H9 (cell line): ENCODE data around the gene ATAD3C. TPM values are rescaled to one million over a fixed set of nuclear protein-coding genes. Genes with fewer than 3 reads are reported as not detected.

Experiments
- DNase-seq: peaks from one replicate; pipeline ENCODE4 v3.0.0-alpha.2; 2017
- H2AFZ ChIP-seq: one replicate; pipeline ENCODE4 v1.6.1; 2013; ENCODE audit warnings: mild to moderate bottlenecking, low read length, control low read depth, moderate library complexity
- H2AK5ac ChIP-seq: 2 replicates; pipeline ENCODE4 v1.6.1; 2013; ENCODE audit warnings: low read length, control low read depth, mixed read lengths; ENCODE audit not compliant: insufficient read length
- H2BK120ac ChIP-seq: one replicate; pipeline ENCODE4 v1.6.1; 2013; ENCODE audit warnings: low read depth, mild to moderate bottlenecking, low read length, control low read depth, inconsistent platforms; ENCODE audit not compliant: poor library complexity, severe bottlenecking
- H2BK12ac ChIP-seq: 2 replicates; pipeline ENCODE4 v1.6.1; 2013; ENCODE audit warnings: low read length, control low read depth, mixed read lengths, low read depth; ENCODE audit not compliant: insufficient read length
- H2BK15ac ChIP-seq: 2 replicates; pipeline ENCODE4 v1.6.1; 2013; ENCODE audit warnings: low read depth, low read length, control low read depth
- H2BK20ac ChIP-seq: one replicate; pipeline ENCODE4 v1.6.1; 2013; ENCODE audit warnings: low read depth, mild to moderate bottlenecking, low read length, control low read depth, inconsistent platforms; ENCODE audit not compliant: poor library complexity, severe bottlenecking
- H2BK5ac ChIP-seq: 2 replicates; pipeline ENCODE4 v1.6.1; 2013; ENCODE audit warnings: low read length, control low read depth, mixed read lengths; ENCODE audit not compliant: insufficient read length
- H3K14ac ChIP-seq: 2 replicates; pipeline ENCODE4 v1.6.1; 2013; ENCODE audit warnings: low read length, control low read depth; ENCODE audit not compliant: insufficient read depth
- H3K18ac ChIP-seq: 2 replicates; pipeline ENCODE4 v1.6.1; 2013; ENCODE audit warnings: low read depth, mild to moderate bottlenecking, mixed read lengths, low read length, control low read depth; ENCODE audit not compliant: insufficient read length
- H3K23ac ChIP-seq: 2 replicates; pipeline ENCODE4 v1.6.1; 2013; ENCODE audit warnings: low read length, control low read depth, mixed read lengths, low read depth; ENCODE audit not compliant: insufficient read length
- H3K23me2 ChIP-seq: 2 replicates; pipeline ENCODE4 v1.6.1; 2013; ENCODE audit warnings: low read depth, mild to moderate bottlenecking, mixed read lengths, low read length, control low read depth; ENCODE audit not compliant: insufficient read length, poor library complexity, severe bottlenecking
- H3K27ac ChIP-seq: 2 replicates; pipeline ENCODE4 v1.5.1; 2013; ENCODE audit warnings: low read length, control low read depth, mixed read lengths, low read depth; ENCODE audit not compliant: insufficient read length
- H3K27me3 ChIP-seq: 2 replicates; pipeline ENCODE4 v1.6.1; 2013; ENCODE audit warnings: low read length, control low read depth, inconsistent platforms; ENCODE audit not compliant: insufficient read depth
- H3K4ac ChIP-seq: 2 replicates; pipeline ENCODE4 v1.6.1; 2013; ENCODE audit warnings: low read depth, mild to moderate bottlenecking, control low read depth, inconsistent platforms, low read length, moderate library complexity
- H3K4me1 ChIP-seq: 2 replicates; pipeline ENCODE4 v1.6.1; 2013; ENCODE audit warnings: low read length, control low read depth, inconsistent platforms; ENCODE audit not compliant: insufficient read depth
- H3K4me2 ChIP-seq: 2 replicates; pipeline ENCODE4 v1.6.1; 2013; ENCODE audit warnings: low read length, control low read depth, mixed read lengths; ENCODE audit not compliant: insufficient read length, insufficient read depth
- H3K56ac ChIP-seq: 2 replicates; pipeline ENCODE4 v1.6.1; 2013; ENCODE audit warnings: low read depth, mild to moderate bottlenecking, mixed read lengths, low read length, control low read depth; ENCODE audit not compliant: insufficient read length
- H3K79me1 ChIP-seq: 2 replicates; pipeline ENCODE4 v1.6.1; 2013; ENCODE audit warnings: low read depth, mild to moderate bottlenecking, moderate library complexity, low read length, control low read depth, inconsistent platforms; ENCODE audit not compliant: insufficient read depth, poor library complexity, severe bottlenecking
- H3K79me2 ChIP-seq: 2 replicates; pipeline ENCODE4 v1.6.1; 2013; ENCODE audit warnings: low read length, control low read depth, inconsistent platforms; ENCODE audit not compliant: insufficient read depth
- H3K9ac ChIP-seq: 2 replicates; pipeline ENCODE4 v1.6.1; 2013; ENCODE audit warnings: low read length, control low read depth, mixed read lengths; ENCODE audit not compliant: insufficient read length; ENCODE audit errors: extremely low read depth
- H3K9me3 ChIP-seq: one replicate; pipeline ENCODE4 v1.6.1; 2013; ENCODE audit warnings: low read depth, low read length, inconsistent platforms; ENCODE audit not compliant: control insufficient read depth
- H3T11ph ChIP-seq: one replicate; pipeline ENCODE4 v1.6.1; 2013; ENCODE audit warnings: mild to moderate bottlenecking, low read length, control low read depth, inconsistent platforms
- H4K20me1 ChIP-seq: one replicate; pipeline ENCODE4 v1.6.1; 2013; ENCODE audit not compliant: control insufficient read depth, insufficient read length, insufficient read depth
- H4K5ac ChIP-seq: 2 replicates; pipeline ENCODE4 v1.6.1; 2013; ENCODE audit warnings: low read depth, mild to moderate bottlenecking, mixed read lengths, low read length, control low read depth; ENCODE audit not compliant: insufficient read length
- H4K8ac ChIP-seq: replicated peaks from 2 replicates; pipeline ENCODE4 v1.6.1; 2013; ENCODE audit warnings: low read length, control low read depth, mixed read lengths, low read depth; ENCODE audit not compliant: insufficient read length
- H4K91ac ChIP-seq: 2 replicates; pipeline ENCODE4 v1.6.1; 2013; ENCODE audit warnings: low read depth, mild to moderate bottlenecking, moderate library complexity, mixed read lengths, low read length, control low read depth; ENCODE audit not compliant: insufficient read length
- H3K27ac Mint-ChIP-seq, 3 experiments: 2 replicates in 2 of 3; 3 replicates in 1 of 3; pipeline ENCODE4 v1.8.0; 2020 to 2021; ENCODE audit warnings: mixed read lengths in 3 of 3, mild to moderate bottlenecking in 1 of 3, moderate library complexity in 1 of 3
- H3K27me3 Mint-ChIP-seq: 2 replicates; pipeline ENCODE4 v1.8.0; 2021; ENCODE audit warnings: low read depth, mild to moderate bottlenecking, moderate library complexity, mixed read lengths
- H3K36me3 Mint-ChIP-seq, 3 experiments: 2 replicates in 2 of 3; 3 replicates in 1 of 3; pipeline ENCODE4 v1.8.0; 2020 to 2021; ENCODE audit warnings: low read depth in 3 of 3, mixed read lengths in 3 of 3; ENCODE audit not compliant: insufficient read depth in 1 of 3
- H3K4me1 Mint-ChIP-seq, 2 experiments: 2 replicates each; pipeline ENCODE4 v1.8.0; 2020; ENCODE audit warnings: mixed read lengths in 2 of 2
- H3K4me3 Mint-ChIP-seq, 2 experiments: 2 replicates in 1 of 2; 3 replicates in 1 of 2; pipeline ENCODE4 v1.8.0; 2020 to 2021; ENCODE audit warnings: mild to moderate bottlenecking in 2 of 2, mixed read lengths in 2 of 2, moderate library complexity in 1 of 2
- H3K9me3 Mint-ChIP-seq, 2 experiments: 2 replicates in 1 of 2; 3 replicates in 1 of 2; pipeline ENCODE4 v1.8.0; 2020; ENCODE audit warnings: mild to moderate bottlenecking in 2 of 2, mixed read lengths in 2 of 2, moderate library complexity in 1 of 2
- CTCF ChIP-seq: fragments of 200-600 bp; sonication (generic); conservative IDR thresholded peaks from 3 replicates; pipeline ENCODE4 v1.8.0; 2021; ENCODE audit warnings: antibody characterized with exemption, mild to moderate bottlenecking
- WGBS: extraction: QIAGEN DNeasy Blood & Tissue Kit; methylation state at CpG from one replicate; pipeline ENCODE4 v1.1.7; 2013; ENCODE audit warnings: missing lambda C conversion rate, low lambda C conversion rate, mixed read lengths; ENCODE audit not compliant: insufficient read length; ENCODE audit errors: extremely low coverage; 5-methylcytosine and 5-hydroxymethylcytosine counted together
- total RNA-seq: library from RNA; stranded (reverse); gene quantifications from 2 replicates; pipeline ENCODE4 v1.2.1, GENCODE V29; 2021

Gene ATAD3C
- total RNA-seq, 1 experiment from 2014 or later, result 7.7 TPM

GRCh38 chr1:1487701-1488100 is 38.2 kb downstream of the ATAD3C start:
- no peaks in the 10 kb centered on the region for H3K23me2 ChIP-seq
- H3K27ac ChIP-seq, result no peak overlapping the region
- H3K18ac ChIP-seq, result no peak overlapping the region
- no peak overlapping the region for H3T11ph ChIP-seq
- H3K56ac ChIP-seq, result no peak overlapping the region
- no CpG with 5 or more reads among the region's 18 CpGs for whole genome bisulfite sequencing
- TF ChIP-seq CTCF, result no peak
- H3K23ac ChIP-seq, result no peak overlapping the region
- H3K4me3 Mint-ChIP-seq, result no peak overlapping the region
- H3K4me1 ChIP-seq, result no peaks in the 10 kb centered on the region
- no peak overlapping the region for H2AFZ ChIP-seq
- no peak overlapping the region for H4K91ac ChIP-seq
- peaks cover 39 to 74% (median 57%) of the 10 kb centered on the region in 3 experiments for H3K36me3 Mint-ChIP-seq
- H3K9me3 Mint-ChIP-seq, result peaks cover 2 to 6% of the 10 kb centered on the region in 2 experiments; a peak in 3 of 5 replicates
- no peak overlapping the region for H3K9ac ChIP-seq
- H4K20me1 ChIP-seq, result no peaks in the 10 kb centered on the region
- no peak overlapping the region for H2BK12ac ChIP-seq
- H3K27ac Mint-ChIP-seq, result no peak overlapping the region
- H3K4ac ChIP-seq, result no peak overlapping the region
- no peaks in the 10 kb centered on the region for H3K4me1 Mint-ChIP-seq
- no peaks in the 10 kb centered on the region for H3K27me3 ChIP-seq
- H2BK5ac ChIP-seq, result no peak overlapping the region
- no peaks in the 10 kb centered on the region for H3K27me3 Mint-ChIP-seq
- H3K14ac ChIP-seq, result no peak overlapping the region; the same call in 1 of the 2 replicates
- no peaks in the 10 kb centered on the region for H3K79me1 ChIP-seq
- no peaks in the 10 kb centered on the region for H3K9me3 ChIP-seq
- DNase-seq, result no peak
- no peak overlapping the region for H2BK15ac ChIP-seq
- no peak overlapping the region for H2BK120ac ChIP-seq
- H2BK20ac ChIP-seq, result no peak overlapping the region
- H3K79me2 ChIP-seq, result no peaks in the 10 kb centered on the region
- H4K8ac ChIP-seq, result no peak overlapping the region
- no peak overlapping the region for H4K5ac ChIP-seq
- H3K4me2 ChIP-seq, result no peak overlapping the region
- no peak overlapping the region for H2AK5ac ChIP-seq
